Natural killer cell (primary cell): ENCODE results near the gene EEFSEC. TPM values are rescaled to one million over a fixed set of nuclear protein-coding genes. Genes with fewer than 3 reads are reported as not detected.

Experiments used
- ATAC-seq, 3 donors: fragments of 150-1000 bp in 2 of 3; fragments of 200-7000 bp in 1 of 3; cut with Tn5 transposase; 1 replicate in 1 of 3; 2 replicates in 2 of 3; pipeline ENCODE4 v1.10.0; 2021; ENCODE audit warnings: mild to moderate bottlenecking in 2 of 3, moderate library complexity in 2 of 3
- DNase-seq, 2 donors: peaks; one replicate each; pipeline versions ENCODE4 v3.0.0 to v3.0.0-alpha.2; 2013 to 2021; ENCODE audit warnings: mixed read lengths in 1 of 2
- H3K27ac ChIP-seq: one replicate; pipeline ENCODE4 v1.5.1; 2013; ENCODE audit warnings: mild to moderate bottlenecking, low read length
- H3K27me3 ChIP-seq: one replicate; pipeline ENCODE4 v1.6.1; 2013; ENCODE audit warnings: low read length; ENCODE audit not compliant: control insufficient read depth, insufficient read depth
- H3K36me3 ChIP-seq: one replicate; pipeline ENCODE4 v1.6.1; 2013; ENCODE audit warnings: low read length; ENCODE audit not compliant: control insufficient read depth, insufficient read depth
- H3K4me1 ChIP-seq: one replicate; pipeline ENCODE4 v1.6.1; 2013; ENCODE audit warnings: low read length; ENCODE audit not compliant: control insufficient read depth, insufficient read depth
- H3K4me3 ChIP-seq: one replicate; pipeline ENCODE4 v1.5.1; 2013; ENCODE audit warnings: low read length
- H3K9me3 ChIP-seq: one replicate; pipeline ENCODE4 v1.6.1; 2013; ENCODE audit warnings: low read length; ENCODE audit not compliant: control insufficient read depth, insufficient read depth
- H3K27ac Mint-ChIP-seq, 2 donors: one replicate each; pipeline ENCODE4 v1.8.0; 2022; ENCODE audit warnings: mild to moderate bottlenecking in 2 of 2, mixed read lengths in 2 of 2, moderate library complexity in 1 of 2
- H3K27me3 Mint-ChIP-seq, 2 donors: one replicate each; pipeline ENCODE4 v1.8.0; 2022; ENCODE audit warnings: low read depth in 2 of 2, mixed read lengths in 2 of 2
- H3K36me3 Mint-ChIP-seq: one replicate; pipeline ENCODE4 v1.8.0; 2022; ENCODE audit warnings: mixed read lengths
- H3K4me1 Mint-ChIP-seq, 2 donors: one replicate each; pipeline ENCODE4 v1.8.0; 2022; ENCODE audit warnings: mixed read lengths in 2 of 2
- H3K4me3 Mint-ChIP-seq: one replicate; pipeline ENCODE4 v1.8.0; 2022; ENCODE audit warnings: mild to moderate bottlenecking, moderate library complexity, mixed read lengths
- H3K9me3 Mint-ChIP-seq, 2 donors: one replicate each; pipeline ENCODE4 v1.8.0; 2022; ENCODE audit warnings: mixed read lengths in 2 of 2
- WGBS: methylation state at CpG from one replicate; pipeline ENCODE4 v1.1.7; 2013; ENCODE audit warnings: missing lambda C conversion rate; ENCODE audit not compliant: insufficient coverage; 5-methylcytosine and 5-hydroxymethylcytosine counted together
- intact Hi-C: fragments of 100-400 bp; cut with micrococcal nuclease; formaldehyde crosslinking; loops from one replicate; pipeline ENCODE4 v1.14.2; 2022
- total RNA-seq, 4 donors: library from RNA; stranded (reverse); fragments of 120-200 nt in 1 of 4; gene quantifications; one replicate each; pipeline versions ENCODE4 v1.2.3 to v1.2.4, GENCODE V29; 2013 to 2022
- TF ChIP-seq, protein P1 (sequence below): fragments of 200-600 bp; IDR thresholded peaks from one replicate; pipeline ENCODE4 v1.8.0; 2022; ENCODE audit warnings: antibody characterized with exemption

EEFSEC gene
- total RNA-seq, 3 donors from 2014 or later (not counting 1 experiment from before 2014, with no cell fraction given) = 16.7 to 18.9 (median 17.6) TPM

GRCh38 chr3:128404276-128405068 is 251.2 kb downstream of the EEFSEC start:
- H3K36me3 Mint-ChIP-seq = no peaks in the 10 kb centered on the region
- no peaks in the 10 kb centered on the region for H3K36me3 ChIP-seq
- 91% methylated on average over 22 of the region's 23 CpGs for WGBS
- no peaks in the 10 kb centered on the region for H3K27me3 ChIP-seq
- no peak overlapping the region for H3K4me3 Mint-ChIP-seq
- H3K27ac Mint-ChIP-seq = no peak overlapping the region
- intact Hi-C loops = no loop called here
- H3K4me3 ChIP-seq = no peak overlapping the region
- no peak overlapping the region for H3K27ac ChIP-seq
- DNase-seq = no peak
- H3K9me3 ChIP-seq = no peaks in the 10 kb centered on the region
- ATAC-seq = no peak
- no peaks in the 10 kb centered on the region for H3K9me3 Mint-ChIP-seq
- TF ChIP-seq, protein P1, sequence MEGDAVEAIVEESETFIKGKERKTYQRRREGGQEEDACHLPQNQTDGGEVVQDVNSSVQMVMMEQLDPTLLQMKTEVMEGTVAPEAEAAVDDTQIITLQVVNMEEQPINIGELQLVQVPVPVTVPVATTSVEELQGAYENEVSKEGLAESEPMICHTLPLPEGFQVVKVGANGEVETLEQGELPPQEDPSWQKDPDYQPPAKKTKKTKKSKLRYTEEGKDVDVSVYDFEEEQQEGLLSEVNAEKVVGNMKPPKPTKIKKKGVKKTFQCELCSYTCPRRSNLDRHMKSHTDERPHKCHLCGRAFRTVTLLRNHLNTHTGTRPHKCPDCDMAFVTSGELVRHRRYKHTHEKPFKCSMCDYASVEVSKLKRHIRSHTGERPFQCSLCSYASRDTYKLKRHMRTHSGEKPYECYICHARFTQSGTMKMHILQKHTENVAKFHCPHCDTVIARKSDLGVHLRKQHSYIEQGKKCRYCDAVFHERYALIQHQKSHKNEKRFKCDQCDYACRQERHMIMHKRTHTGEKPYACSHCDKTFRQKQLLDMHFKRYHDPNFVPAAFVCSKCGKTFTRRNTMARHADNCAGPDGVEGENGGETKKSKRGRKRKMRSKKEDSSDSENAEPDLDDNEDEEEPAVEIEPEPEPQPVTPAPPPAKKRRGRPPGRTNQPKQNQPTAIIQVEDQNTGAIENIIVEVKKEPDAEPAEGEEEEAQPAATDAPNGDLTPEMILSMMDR = no peak
- H3K4me1 Mint-ChIP-seq = peaks cover 0 to 8% of the 10 kb centered on the region in 2 donors
- no peaks in the 10 kb centered on the region for H3K4me1 ChIP-seq
- H3K27me3 Mint-ChIP-seq = no peaks in the 10 kb centered on the region

DNA sequence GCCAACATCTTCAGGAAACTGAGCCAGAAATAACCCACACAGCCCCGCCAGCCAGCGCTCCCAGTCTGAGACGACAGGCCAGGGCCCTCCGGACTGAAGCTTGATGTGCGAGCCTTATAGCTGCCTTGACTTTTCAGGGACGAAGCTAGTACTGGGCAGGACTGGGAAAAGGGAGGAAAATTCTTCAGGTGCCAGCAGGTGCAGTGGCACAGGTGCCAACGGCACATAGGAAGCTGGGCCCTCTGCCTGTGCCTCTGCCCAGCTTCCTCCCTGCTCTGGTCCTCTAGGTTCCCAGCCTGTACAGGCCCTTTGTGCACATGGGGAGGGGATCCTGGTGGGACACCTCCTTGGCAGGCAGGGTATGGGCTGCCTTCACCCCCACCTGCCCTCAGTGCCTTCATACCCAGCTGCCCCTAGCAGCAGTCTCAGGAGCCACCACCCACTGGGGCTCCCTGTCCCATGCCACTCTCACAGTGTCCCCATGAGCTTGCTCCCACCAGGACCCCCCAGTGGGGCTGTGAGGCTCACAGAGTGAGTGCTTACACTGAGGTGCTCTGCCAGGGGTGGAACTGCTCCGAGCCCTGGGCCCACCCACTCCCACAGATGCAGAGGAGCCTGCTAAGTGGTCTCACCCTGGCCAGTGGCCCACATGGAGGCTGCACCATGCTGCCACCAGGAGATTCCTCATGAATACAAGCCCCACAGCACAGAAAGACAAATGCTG is 252.4 kb downstream of the EEFSEC start:
- H3K4me1 Mint-ChIP-seq = peaks cover 0 to 8% of the 10 kb centered on the region in 2 donors
- ATAC-seq = no peak
- WGBS = 94% methylated on average over 8 of the region's 8 CpGs
- no peak overlapping the region for H3K27ac ChIP-seq
- no peaks in the 10 kb centered on the region for H3K36me3 Mint-ChIP-seq
- H3K4me3 ChIP-seq = no peak overlapping the region
- no peaks in the 10 kb centered on the region for H3K9me3 ChIP-seq
- no peak overlapping the region for H3K27ac Mint-ChIP-seq
- no peaks in the 10 kb centered on the region for H3K27me3 ChIP-seq
- no peak overlapping the region for H3K4me3 Mint-ChIP-seq
- intact Hi-C loops = no loop called here
- no peaks in the 10 kb centered on the region for H3K27me3 Mint-ChIP-seq
- no peaks in the 10 kb centered on the region for H3K36me3 ChIP-seq
- no peaks in the 10 kb centered on the region for H3K9me3 Mint-ChIP-seq
- no peak for DNase-seq
- no peaks in the 10 kb centered on the region for H3K4me1 ChIP-seq
- TF ChIP-seq, protein P1 = no peak

DNA sequence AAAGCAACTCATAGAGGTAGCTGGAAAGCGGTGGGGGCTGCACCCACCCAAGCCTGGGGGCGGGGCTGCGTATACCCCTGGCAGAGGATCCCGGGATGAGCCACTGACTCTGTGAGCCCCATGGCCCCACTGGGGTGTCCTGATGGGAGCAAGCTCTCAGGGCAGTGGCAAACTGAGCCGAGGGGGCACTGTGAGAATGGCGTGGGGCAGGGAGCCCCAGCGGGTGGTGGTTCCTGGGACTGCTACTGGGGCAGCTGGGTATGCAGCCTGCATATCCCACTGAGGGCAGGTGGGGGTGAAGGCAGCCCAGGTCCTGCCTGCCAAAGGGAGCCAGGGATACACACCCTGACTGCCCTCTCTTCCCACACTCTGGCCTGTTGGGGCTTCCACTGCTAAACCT is 254.0 kb downstream of the EEFSEC start:
- 98% methylated on average over 7 of the region's 7 CpGs for WGBS
- Mint-ChIP-seq H3K4me1 (peaks cover 0 to 4% of the 10 kb centered on the region in 2 donors), H3K27ac (peak overlapping the region in 1 of 2 donors; percentile 61), H3K36me3 (no peaks in the 10 kb centered on the region), H3K27me3 (no peaks in the 10 kb centered on the region), H3K4me3 (no peak overlapping the region), H3K9me3 (no peaks in the 10 kb centered on the region)
- Histone ChIP-seq H3K9me3 (no peaks in the 10 kb centered on the region), H3K27ac (no peak overlapping the region), H3K27me3 (no peaks in the 10 kb centered on the region), H3K4me1 (no peaks in the 10 kb centered on the region), H3K36me3 (no peaks in the 10 kb centered on the region), H3K4me3 (no peak overlapping the region)
- TF ChIP-seq, protein P1 = no peak
- no peak for ATAC-seq
- no peak for DNase-seq
- intact Hi-C loops = no loop called here
